NB4 (cell line): ENCODE results near the gene SLC25A26.

Experiments used
- DNase-seq: peaks from one replicate; pipeline ENCODE4 v3.0.0; 2010; ENCODE audit warnings: low read depth
- H3K4me3 ChIP-seq: one replicate; pipeline ENCODE4 v1.5.1; 2011; ENCODE audit warnings: mild to moderate bottlenecking, low read depth, low read length, moderate library complexity
- CTCF ChIP-seq: IDR thresholded peaks from one replicate; pipeline ENCODE4 v1.5.1; 2012; ENCODE audit warnings: low read depth, low read length
- MAX ChIP-seq: IDR thresholded peaks from 2 replicates; pipeline ENCODE4 v1.6.1; 2011; ENCODE audit warnings: low read depth, low read length
- MYC ChIP-seq: IDR thresholded peaks from 2 replicates; pipeline ENCODE4 v1.6.1; 2011; ENCODE audit warnings: low read depth, low read length
- POLR2A ChIP-seq: IDR thresholded peaks from 2 replicates; pipeline ENCODE4 v1.6.1; 2011; ENCODE audit warnings: mild to moderate bottlenecking; ENCODE audit not compliant: insufficient read length; ENCODE audit errors: extremely low read depth

SLC25A26 gene

GRCh38 chr3:66426135-66426534, 205.3 kb downstream of the SLC25A26 start:
- H3K4me3 ChIP-seq, result no peak overlapping the region
- no peak for DNase-seq
- no peak for TF ChIP-seq MYC

- no peak for DNase-seq
- no peak for TF ChIP-seq MYC
- no peak for TF ChIP-seq CTCF
- TF ChIP-seq MAX, result no peak
- no peak overlapping the region for H3K4me3 ChIP-seq
Measured at GRCh38 chr3:66427352-66427751, 206.6 kb downstream of the SLC25A26 start.

- DNase-seq, result no peak
- no peak for TF ChIP-seq POLR2A
- no peak for TF ChIP-seq MYC
- no peak for TF ChIP-seq MAX
- TF ChIP-seq CTCF, result no peak
- H3K4me3 ChIP-seq, result no peak overlapping the region
Measured at GRCh38 chr3:66427951-66428474, 207.2 kb downstream of the SLC25A26 start.
